GM06990 (cell line): ENCODE measurements around the gene COX18.
A peak's percentile ranks its signal among the peaks of the same experiment; 100 is the strongest.

Experiments
- DNase-seq: peaks from one replicate; pipeline ENCODE4 v3.0.0-alpha.2; 2011; ENCODE audit not compliant: insufficient read length; ENCODE audit errors: extremely low read depth
- H3K27me3 ChIP-seq: replicated peaks from 2 replicates; pipeline ENCODE4 v1.6.0; 2011; ENCODE audit warnings: low read length; ENCODE audit not compliant: control insufficient read depth, insufficient read depth
- H3K36me3 ChIP-seq: 2 replicates; pipeline ENCODE4 v1.5.1; 2011; ENCODE audit warnings: low read length; ENCODE audit not compliant: control insufficient read depth, insufficient read depth
- H3K4me3 ChIP-seq: replicated peaks from 2 replicates; pipeline ENCODE4 v1.5.1; 2011; ENCODE audit warnings: low read depth, mild to moderate bottlenecking, control low read depth, low read length
- TF ChIP-seq, protein P1 (sequence below): IDR thresholded peaks from 2 replicates; pipeline ENCODE4 v1.5.1; 2011; ENCODE audit warnings: low read length, control low read depth, mild to moderate bottlenecking, inconsistent platforms; ENCODE audit not compliant: insufficient read depth, poor library complexity, severe bottlenecking

Gene COX18, protein sequence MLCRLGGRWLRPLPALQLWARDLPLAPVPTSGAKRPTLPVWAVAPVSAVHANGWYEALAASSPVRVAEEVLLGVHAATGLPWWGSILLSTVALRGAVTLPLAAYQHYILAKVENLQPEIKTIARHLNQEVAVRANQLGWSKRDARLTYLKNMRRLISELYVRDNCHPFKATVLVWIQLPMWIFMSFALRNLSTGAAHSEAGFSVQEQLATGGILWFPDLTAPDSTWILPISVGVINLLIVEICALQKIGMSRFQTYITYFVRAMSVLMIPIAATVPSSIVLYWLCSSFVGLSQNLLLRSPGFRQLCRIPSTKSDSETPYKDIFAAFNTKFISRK

DNA sequence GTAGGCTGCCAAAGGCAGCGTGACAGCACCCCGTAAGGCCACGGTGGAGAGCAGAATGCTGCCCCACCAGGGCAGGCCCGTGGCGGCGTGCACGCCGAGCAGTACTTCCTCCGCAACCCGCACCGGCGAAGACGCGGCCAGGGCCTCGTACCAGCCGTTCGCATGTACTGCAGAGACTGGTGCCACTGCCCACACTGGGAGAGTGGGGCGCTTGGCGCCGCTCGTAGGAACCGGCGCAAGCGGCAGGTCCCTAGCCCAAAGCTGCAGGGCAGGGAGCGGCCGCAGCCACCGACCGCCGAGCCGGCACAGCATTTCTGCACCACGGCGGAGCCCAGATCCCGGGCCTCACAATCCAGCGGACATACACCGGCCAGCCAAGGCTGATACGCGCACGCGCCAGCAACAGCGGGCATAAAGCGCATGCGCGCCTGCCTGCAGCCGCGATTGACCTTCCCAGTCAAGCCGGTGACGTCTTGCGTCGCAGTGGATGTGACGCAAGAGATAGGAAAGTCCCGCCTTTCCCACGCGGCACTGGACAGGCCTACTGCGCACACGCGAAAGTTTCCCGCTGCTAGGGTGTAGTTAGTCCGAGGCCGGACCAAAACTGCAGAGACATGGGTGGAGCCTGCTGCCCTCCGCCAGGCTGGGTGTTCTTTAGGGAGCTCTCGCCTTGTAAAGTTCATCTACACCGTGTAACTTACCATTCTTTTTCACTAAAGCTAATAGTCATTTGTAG lies at the start of gene COX18:
Gene COX18, minus strand, starts transcription at position 379 of the 736 bp plus-strand sequence. Its CDS starts 67 bp downstream, at position 312.
- DNase-seq = peak; percentile 99
- H3K36me3 ChIP-seq = peaks cover 1% of the 10 kb centered on the region
- TF ChIP-seq, protein P1, sequence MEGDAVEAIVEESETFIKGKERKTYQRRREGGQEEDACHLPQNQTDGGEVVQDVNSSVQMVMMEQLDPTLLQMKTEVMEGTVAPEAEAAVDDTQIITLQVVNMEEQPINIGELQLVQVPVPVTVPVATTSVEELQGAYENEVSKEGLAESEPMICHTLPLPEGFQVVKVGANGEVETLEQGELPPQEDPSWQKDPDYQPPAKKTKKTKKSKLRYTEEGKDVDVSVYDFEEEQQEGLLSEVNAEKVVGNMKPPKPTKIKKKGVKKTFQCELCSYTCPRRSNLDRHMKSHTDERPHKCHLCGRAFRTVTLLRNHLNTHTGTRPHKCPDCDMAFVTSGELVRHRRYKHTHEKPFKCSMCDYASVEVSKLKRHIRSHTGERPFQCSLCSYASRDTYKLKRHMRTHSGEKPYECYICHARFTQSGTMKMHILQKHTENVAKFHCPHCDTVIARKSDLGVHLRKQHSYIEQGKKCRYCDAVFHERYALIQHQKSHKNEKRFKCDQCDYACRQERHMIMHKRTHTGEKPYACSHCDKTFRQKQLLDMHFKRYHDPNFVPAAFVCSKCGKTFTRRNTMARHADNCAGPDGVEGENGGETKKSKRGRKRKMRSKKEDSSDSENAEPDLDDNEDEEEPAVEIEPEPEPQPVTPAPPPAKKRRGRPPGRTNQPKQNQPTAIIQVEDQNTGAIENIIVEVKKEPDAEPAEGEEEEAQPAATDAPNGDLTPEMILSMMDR = peak; percentile 13
- peak within 1 kb of the TSS; percentile 89 for H3K4me3 ChIP-seq
- H3K27me3 ChIP-seq = no peaks in the 10 kb centered on the region

DNA sequence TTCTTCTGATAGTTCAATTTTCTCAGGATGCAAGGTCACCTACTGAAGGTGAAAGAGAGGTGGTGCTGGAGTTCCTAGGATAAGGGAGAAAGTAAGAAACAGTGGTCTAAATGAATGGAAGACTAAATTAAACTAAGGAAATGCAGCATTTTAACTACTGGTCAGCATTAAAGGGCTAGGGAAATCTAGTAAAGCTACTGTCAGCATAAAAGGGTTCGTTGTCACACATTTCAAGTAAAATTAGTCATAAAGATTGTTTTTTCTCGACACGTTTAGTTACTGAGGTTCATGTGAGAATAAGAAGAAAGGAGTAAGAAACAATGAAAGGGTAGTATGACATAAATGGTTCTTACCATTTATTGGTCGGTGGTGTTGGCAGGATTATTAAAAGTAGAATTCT lies 40.0 kb upstream of the COX18 start:
- H3K36me3 ChIP-seq = peaks cover 3% of the 10 kb centered on the region; the same call in 1 of the 2 replicates
- no peaks in the 10 kb centered on the region for H3K27me3 ChIP-seq
- TF ChIP-seq, protein P1 = no peak
- no peak overlapping the region for H3K4me3 ChIP-seq
- DNase-seq = no peak

DNA sequence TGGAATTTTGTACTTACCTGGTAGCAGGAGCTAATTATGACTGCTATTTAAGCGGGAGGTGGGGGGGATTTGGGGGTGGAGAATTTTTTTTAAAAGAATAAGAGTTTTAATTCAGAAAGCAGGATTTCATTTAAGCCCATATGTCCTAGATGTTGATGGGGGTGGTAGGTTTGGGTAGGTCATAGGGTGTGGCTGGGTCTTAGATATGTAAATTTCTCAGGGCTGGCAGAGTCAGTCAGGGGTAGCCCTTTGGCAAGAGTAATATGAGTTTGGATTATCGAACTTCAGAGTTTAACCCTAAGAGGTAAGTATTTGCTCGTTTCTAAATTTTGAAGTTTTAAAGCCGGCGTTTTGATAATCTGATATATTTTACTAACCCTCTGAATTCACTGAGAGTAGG lies 35.2 kb upstream of the COX18 start:
- Histone ChIP-seq H3K4me3 (no peak overlapping the region), H3K36me3 (peaks cover 5% of the 10 kb centered on the region), H3K27me3 (no peaks in the 10 kb centered on the region)
- TF ChIP-seq, protein P1 = no peak
- DNase-seq = no peak

DNA sequence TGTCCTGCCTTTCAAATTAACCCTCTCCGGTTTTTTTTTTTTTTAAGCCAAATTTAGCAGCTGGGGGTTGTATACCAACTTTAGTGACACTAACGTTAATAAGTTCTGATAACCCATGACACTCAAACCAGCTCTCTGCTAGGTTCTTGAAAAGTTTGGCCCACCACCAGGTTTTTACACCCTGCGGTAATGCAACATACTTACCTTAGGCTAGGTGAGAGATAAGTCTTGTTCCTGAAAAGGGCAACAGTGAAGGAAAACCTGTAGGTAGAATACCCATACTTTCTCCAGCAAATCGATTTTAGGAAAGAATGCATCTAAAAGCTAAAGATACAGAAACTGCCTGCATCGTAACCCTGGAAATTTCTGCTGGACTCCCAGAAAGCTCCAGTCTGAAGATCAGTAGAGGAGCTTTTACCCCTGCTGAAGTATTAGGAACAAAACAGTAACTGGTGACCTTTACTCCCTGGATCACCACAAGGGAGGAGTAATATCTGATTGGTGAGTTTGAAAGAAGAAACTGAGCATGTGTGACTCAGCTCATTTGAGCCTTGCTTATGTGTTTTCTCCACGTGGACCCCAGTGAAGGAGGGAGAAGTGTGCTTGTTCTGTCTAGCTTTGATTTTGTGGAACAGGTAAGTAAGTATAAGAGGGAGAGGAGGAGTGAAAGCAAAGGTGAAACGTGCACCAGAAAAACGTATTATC lies 34.4 kb upstream of the COX18 start:
- no peak for DNase-seq
- Histone ChIP-seq H3K36me3 (peaks cover 4% of the 10 kb centered on the region), H3K4me3 (no peak overlapping the region), H3K27me3 (no peaks in the 10 kb centered on the region)
- TF ChIP-seq, protein P1 = no peak

DNA sequence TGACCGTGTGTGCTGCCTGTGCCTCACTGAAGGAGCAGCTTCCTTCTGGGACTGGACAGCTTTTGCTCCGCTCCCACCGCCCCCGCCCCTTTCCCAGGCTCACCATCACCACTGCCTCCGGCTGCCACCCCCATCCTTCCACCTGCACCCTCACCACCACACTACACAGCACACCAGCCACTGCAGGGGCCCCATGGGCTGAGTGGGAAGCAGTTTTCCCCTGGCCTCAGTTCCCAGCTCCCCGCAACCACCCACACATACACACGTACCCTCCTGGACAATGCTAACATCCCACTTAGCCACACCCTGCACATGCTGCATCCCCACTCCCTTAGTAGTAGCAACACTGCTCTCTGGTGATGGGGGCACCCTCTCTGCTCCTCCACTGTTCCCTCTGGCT lies 29.6 kb upstream of the COX18 start:
- TF ChIP-seq, protein P1 = no peak
- peaks cover 8% of the 10 kb centered on the region for H3K36me3 ChIP-seq
- no peak for DNase-seq

More for the DNA sequence above, 29.6 kb upstream of the COX18 start:
- Histone ChIP-seq H3K27me3 (no peaks in the 10 kb centered on the region), H3K4me3 (no peak overlapping the region)
